ENCODE data around the gene DPP10.

- TF ChIP-seq CTCF (IDR thresholded peaks at IDR 0.05), result no peak
- no peak for TF ChIP-seq EZH2 (IDR thresholded peaks at IDR 0.05)
Measured at GRCh38 chr2:114728372-114728771, 285.9 kb downstream of the DPP10 start.

All from neural progenitor cell (in vitro differentiated cells).